Uterus (tissue), 2 donors: ENCODE data around the gene SF1.

Experiments used
- CTCF ChIP-seq, 4 experiments: fragments of 200-600 bp in 2 of 4; fragments of 450-650 bp in 2 of 4; sonication (generic) in 2 of 4; IDR thresholded peaks; one replicate each; pipeline ENCODE4 v1.5.1; 2016 to 2019; ENCODE audit warnings: antibody characterized with exemption in 4 of 4, mild to moderate bottlenecking in 2 of 4, moderate library complexity in 1 of 4
- POLR2A ChIP-seq, 2 donors: fragments of 450-650 bp; IDR thresholded peaks; one replicate each; pipeline ENCODE4 v1.6.1; 2016; ENCODE audit warnings: antibody characterized with exemption in 2 of 2, mild to moderate bottlenecking in 1 of 2, moderate library complexity in 1 of 2

GRCh38 chr11:64745521-64746328 is 32.6 kb downstream of the SF1 start:
- TF ChIP-seq CTCF (IDR thresholded peaks at IDR 0.05) (no peak), POLR2A (IDR thresholded peaks at IDR 0.05) (peak; percentile 69 to 77)
